ENCODE data around the gene TBC1D22A.

The TBC1D22A gene

GRCh38 chr22:47202819-47203553, 440.5 kb downstream of the TBC1D22A start:
- no peak overlapping the region for H3K4me3 ChIP-seq (ENCODE audit: low read depth, low read length)
- no peak for DNase-seq (ENCODE audit: low read depth, low spot score)
- no peak for TF ChIP-seq CTCF (IDR thresholded peaks at IDR 0.05; ENCODE audit: insufficient read depth, low read length, missing control alignments)
- ChIA-PET CTCF (no interaction called here), POLR2A (no interaction called here)

GRCh38 chr22:47203554-47203991, 441.1 kb downstream of the TBC1D22A start:
- POLR2A ChIA-PET: no interaction called here
- DNase-seq (ENCODE audit: low read depth, low spot score): no peak
- CTCF ChIA-PET: no interaction called here
- H3K4me3 ChIP-seq (ENCODE audit: low read depth, low read length): no peak overlapping the region
- no peak for TF ChIP-seq CTCF (IDR thresholded peaks at IDR 0.05; ENCODE audit: insufficient read depth, low read length, missing control alignments)

- ChIA-PET POLR2A (no interaction called here), CTCF (no interaction called here)
- TF ChIP-seq CTCF (IDR thresholded peaks at IDR 0.05; ENCODE audit: insufficient read depth, low read length, missing control alignments): no peak
- no peak for DNase-seq (ENCODE audit: low read depth, low spot score)
- H3K4me3 ChIP-seq (ENCODE audit: low read depth, low read length): no peak overlapping the region
Measured at GRCh38 chr22:47204002-47204979, 441.8 kb downstream of the TBC1D22A start.

GRCh38 chr22:47205081-47205491, 442.6 kb downstream of the TBC1D22A start:
- H3K4me3 ChIP-seq (ENCODE audit: low read depth, low read length): no peak overlapping the region
- ChIA-PET CTCF (no interaction called here), POLR2A (no interaction called here)
- no peak for DNase-seq (ENCODE audit: low read depth, low spot score)
- TF ChIP-seq CTCF (IDR thresholded peaks at IDR 0.05; ENCODE audit: insufficient read depth, low read length, missing control alignments): no peak

- DNase-seq (ENCODE audit: low read depth, low spot score): no peak
- CTCF ChIA-PET: no interaction called here
- POLR2A ChIA-PET: no interaction called here
- H3K4me3 ChIP-seq (ENCODE audit: low read depth, low read length): no peak overlapping the region
- no peak for TF ChIP-seq CTCF (IDR thresholded peaks at IDR 0.05; ENCODE audit: insufficient read depth, low read length, missing control alignments)
Measured at GRCh38 chr22:47205554-47205953, 443.1 kb downstream of the TBC1D22A start.

GRCh38 chr22:47206164-47206563, 443.7 kb downstream of the TBC1D22A start:
- CTCF ChIA-PET: no interaction called here
- DNase-seq (ENCODE audit: low read depth, low spot score): no peak
- H3K4me3 ChIP-seq (ENCODE audit: low read depth, low read length): no peak overlapping the region
- no peak for TF ChIP-seq CTCF (IDR thresholded peaks at IDR 0.05; ENCODE audit: insufficient read depth, low read length, missing control alignments)
- POLR2A ChIA-PET: no interaction called here
